ENCODE data around the gene ERC1.

ERC1 gene

DNA sequence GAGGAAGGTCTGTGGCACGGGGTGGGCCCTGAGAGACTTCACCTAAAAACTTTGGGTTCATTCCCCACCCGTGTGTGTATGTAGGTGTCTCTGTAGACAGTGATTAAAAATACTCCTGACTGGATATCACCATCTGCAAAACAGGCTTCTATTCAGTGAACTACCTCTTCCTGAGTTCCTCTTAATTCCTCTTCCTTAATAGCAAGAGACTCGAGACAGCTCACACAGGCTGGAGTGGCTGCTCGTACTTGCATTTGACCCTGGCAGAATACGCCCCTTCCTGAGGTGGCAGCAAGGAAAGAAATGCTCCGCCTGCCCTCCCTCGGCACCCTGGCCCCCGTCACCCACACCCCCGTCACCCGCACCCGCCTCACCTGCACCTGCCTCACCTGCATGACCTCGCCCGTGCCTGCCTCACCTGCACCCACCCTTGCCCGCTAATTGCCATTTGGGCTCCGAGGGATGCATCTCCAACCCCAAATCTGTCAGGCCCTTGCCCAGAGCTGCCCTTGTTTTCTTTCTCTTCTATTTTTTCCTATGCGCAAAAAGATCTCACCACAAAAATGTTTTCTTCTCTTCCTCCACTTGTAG, 513.4 kb downstream of the ERC1 start:
- DNase-seq (ENCODE audit: low read depth): no peak
- TF ChIP-seq, protein P1, sequence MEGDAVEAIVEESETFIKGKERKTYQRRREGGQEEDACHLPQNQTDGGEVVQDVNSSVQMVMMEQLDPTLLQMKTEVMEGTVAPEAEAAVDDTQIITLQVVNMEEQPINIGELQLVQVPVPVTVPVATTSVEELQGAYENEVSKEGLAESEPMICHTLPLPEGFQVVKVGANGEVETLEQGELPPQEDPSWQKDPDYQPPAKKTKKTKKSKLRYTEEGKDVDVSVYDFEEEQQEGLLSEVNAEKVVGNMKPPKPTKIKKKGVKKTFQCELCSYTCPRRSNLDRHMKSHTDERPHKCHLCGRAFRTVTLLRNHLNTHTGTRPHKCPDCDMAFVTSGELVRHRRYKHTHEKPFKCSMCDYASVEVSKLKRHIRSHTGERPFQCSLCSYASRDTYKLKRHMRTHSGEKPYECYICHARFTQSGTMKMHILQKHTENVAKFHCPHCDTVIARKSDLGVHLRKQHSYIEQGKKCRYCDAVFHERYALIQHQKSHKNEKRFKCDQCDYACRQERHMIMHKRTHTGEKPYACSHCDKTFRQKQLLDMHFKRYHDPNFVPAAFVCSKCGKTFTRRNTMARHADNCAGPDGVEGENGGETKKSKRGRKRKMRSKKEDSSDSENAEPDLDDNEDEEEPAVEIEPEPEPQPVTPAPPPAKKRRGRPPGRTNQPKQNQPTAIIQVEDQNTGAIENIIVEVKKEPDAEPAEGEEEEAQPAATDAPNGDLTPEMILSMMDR (IDR thresholded peaks at IDR 0.05; ENCODE audit: insufficient read depth, low read depth, low read length, missing control alignments): no peak
- H3K4me3 ChIP-seq (ENCODE audit: low read length): no peak overlapping the region

DNA sequence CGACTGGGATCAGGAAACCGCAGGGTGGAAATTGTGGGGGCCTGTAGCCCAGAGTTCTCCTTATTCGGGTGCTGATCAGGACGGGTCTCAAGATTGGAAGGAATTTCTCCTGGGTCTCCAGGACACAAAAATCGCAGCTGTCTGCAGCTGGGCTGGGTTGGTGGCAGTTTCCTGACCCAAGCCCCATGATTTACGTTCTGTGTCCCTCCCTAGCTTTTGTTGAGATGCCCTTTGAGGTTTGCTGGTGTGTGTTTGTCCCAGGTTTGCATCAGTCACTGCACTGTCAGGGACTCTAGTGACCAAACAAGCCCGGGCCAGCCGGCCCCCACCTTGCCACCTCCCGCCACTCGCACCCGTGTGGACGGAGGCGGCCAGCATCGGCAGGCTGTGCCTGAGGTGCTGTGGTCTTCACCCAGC, 513.9 kb downstream of the ERC1 start:
- no peak overlapping the region for H3K4me3 ChIP-seq (ENCODE audit: low read length)
- TF ChIP-seq, protein P1 (IDR thresholded peaks at IDR 0.05; ENCODE audit: insufficient read depth, low read depth, low read length, missing control alignments): no peak
- no peak for DNase-seq (ENCODE audit: low read depth)

DNA sequence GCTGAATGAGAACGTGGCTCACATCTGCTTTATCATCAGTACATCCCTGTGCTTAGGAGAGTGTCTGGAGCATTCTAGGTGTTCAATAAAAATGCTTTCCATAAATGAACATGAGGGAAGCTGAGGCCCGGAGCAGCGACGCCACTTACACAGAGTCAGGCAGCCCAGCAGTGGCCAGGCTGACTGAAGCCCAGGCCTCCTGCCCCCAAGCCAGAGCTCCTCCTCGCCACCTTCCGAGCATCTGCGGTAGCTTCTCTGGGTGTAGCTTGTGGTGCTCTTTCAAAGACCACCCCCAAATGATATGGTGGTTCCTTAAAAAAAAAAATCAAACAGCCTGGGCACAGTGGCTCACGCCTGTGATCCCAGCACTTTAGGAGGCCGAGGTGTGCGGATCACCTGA, 514.6 kb downstream of the ERC1 start:
- no peak for DNase-seq (ENCODE audit: low read depth)
- H3K4me3 ChIP-seq (ENCODE audit: low read length): no peak overlapping the region
- TF ChIP-seq, protein P1 (IDR thresholded peaks at IDR 0.05; ENCODE audit: insufficient read depth, low read depth, low read length, missing control alignments): no peak

DNA sequence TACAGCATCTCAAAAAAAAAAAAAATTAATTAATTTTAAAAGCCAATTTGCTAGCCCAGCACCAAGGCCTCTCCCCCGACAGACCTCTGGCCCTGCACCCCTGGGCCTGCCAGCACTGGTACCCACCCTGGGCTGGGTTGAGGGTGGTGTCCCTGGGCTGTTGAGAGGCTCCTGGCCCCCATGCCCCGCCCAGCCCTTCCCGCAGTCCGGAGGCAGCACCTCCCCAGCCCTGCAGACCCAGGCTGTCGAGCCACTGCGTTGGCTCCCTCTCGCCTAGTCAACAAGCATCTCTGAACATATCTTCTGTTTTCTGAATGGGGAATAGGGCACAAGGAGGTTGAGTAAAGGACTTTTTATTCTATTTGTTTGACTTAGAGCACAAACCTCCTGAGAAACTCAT, 516.3 kb downstream of the ERC1 start:
- TF ChIP-seq, protein P1 (IDR thresholded peaks at IDR 0.05; ENCODE audit: insufficient read depth, low read depth, low read length, missing control alignments): no peak
- DNase-seq (ENCODE audit: low read depth): no peak
- no peak overlapping the region for H3K4me3 ChIP-seq (ENCODE audit: low read length)

DNA sequence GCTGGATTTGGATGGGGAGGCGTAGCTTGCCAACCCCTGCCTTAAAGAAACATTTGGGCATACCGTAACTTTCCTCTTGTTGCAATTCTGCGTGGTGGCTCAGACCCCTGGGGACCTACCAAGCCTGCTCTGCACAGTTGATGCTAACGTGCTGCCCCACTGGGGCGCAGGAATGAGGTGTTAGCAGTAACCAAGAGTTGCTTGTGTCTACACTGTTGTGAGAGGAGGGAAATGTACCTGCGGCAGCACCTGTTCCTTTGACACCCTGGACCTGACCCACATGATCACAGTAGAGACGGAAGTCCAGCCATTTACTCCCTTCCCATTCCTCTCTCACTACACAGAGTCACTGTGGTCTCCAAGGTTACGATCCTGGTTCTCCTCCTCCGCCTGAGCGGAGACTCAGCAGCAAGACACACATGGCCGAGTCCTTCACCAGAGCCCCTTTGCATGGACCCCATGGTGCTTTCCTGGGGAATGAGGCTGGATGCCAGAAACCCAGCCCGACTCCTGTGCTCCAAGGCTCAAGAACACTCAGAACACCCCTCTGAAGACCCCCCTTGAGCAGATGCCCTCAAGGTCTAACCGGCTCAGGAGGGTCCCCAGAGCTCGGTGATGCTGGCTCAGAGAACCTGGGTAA, 518.5 kb downstream of the ERC1 start:
- no peak for DNase-seq (ENCODE audit: low read depth)
- TF ChIP-seq, protein P1 (IDR thresholded peaks at IDR 0.05; ENCODE audit: insufficient read depth, low read depth, low read length, missing control alignments): no peak
- H3K4me3 ChIP-seq (ENCODE audit: low read length): no peak overlapping the region

DNA sequence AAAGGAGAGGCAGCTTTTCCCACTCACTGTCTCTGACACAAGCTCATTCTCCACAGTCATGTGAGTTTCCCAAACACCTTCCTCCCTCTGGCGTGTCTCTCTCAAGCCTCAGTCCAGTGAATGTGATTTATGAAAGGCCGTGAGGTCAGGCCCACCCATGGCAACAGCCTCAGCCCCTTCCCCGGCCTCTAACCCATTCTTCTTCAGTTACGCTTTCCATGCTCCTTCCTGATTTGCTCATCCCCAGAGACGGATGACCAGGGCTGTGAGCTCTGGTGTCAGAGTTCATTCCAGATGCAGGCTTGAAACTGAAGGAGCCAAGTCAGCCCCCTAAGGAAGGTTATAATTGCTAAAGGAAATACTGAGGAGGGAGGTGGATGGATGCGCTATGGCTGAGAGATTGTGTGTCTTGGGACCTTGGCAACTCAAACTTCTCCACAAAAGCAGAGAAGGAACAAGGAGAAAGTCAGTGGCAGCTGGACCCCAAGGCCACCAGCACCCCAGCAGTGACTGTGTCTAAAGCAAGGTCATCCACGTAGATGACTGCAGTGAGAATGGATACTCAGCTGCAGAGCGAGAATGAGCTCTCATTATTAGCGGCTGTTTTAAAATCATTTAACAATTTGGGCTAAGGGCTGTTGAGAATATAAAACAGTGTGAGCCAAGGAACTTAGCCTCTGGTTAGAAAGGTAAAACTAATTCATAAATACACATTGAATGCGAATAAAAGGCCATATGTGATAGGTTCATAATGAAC, 519.2 kb downstream of the ERC1 start:
- TF ChIP-seq, protein P1 (IDR thresholded peaks at IDR 0.05; ENCODE audit: insufficient read depth, low read depth, low read length, missing control alignments): no peak
- H3K4me3 ChIP-seq (ENCODE audit: low read length): no peak overlapping the region
- DNase-seq (ENCODE audit: low read depth): no peak
